ENCODE measurements around the gene CHMP6.

- TF ChIP-seq POLR2AphosphoS5 (IDR thresholded peaks at IDR 0.05), result no peak
- no peak for TF ChIP-seq CTCF (IDR thresholded peaks at IDR 0.05)
These were observed 22.0 kb downstream of the CHMP6 start for GRCh38 chr17:81013642-81014041.
